ENCODE measurements around the gene NFX1. TPM values are rescaled to one million over a fixed set of nuclear protein-coding genes. Genes with fewer than 3 reads are reported as not detected.

The NFX1 gene
- total and polyA plus RNA-seq, 2 donors (not counting 1 experiment from before 2014, with no cell fraction given), result 67.6 to 76.3 TPM

GRCh38 chr9:33297432-33297831 is 7.1 kb downstream of the NFX1 start:
- CTCF ChIA-PET, result interaction anchor here (1.1 to 2.6 kb wide), 4 partner anchors 10 to 176 kb away, joined by 3 to 25 read pairs (median 6); partner anchors contain the start of gene NOL6
- 0% methylated on average over 1 of the region's 1 CpG for WGBS (ENCODE audit: insufficient coverage)
- H3K36me3 ChIP-seq (replicated peaks in 1 of 2; ENCODE audit: control extremely low read depth in 1 of 2, control insufficient read depth in 1 of 2, extremely low read depth in 1 of 2, insufficient read depth in 2 of 2, low read length in 1 of 2), result peaks cover 0 to 70% of the 10 kb centered on the region in 2 experiments
- POLR2A ChIA-PET, result interaction anchor here (0.8 to 2.2 kb wide), 5 partner anchors 10 to 271 kb away, joined by 3 to 27 read pairs (median 4); partner anchors contain the start of genes B4GALT1, BAG1, CHMP5 and SMU1
- intact Hi-C loops (cut with micrococcal nuclease), result loop anchor here (1.0 to 10.0 kb wide), 5 partner anchors 10 to 743 kb away; partner anchors contain the start of genes B4GALT1, SMIM27, SMU1 and TOPORS
- Mint-ChIP-seq H3K4me3 (peak overlapping the region; percentile 62), H3K9me3 (ENCODE audit: insufficient read depth) (no peaks in the 10 kb centered on the region), H3K27ac (peak overlapping the region; percentile 94), H3K4me1 (peaks cover 78% of the 10 kb centered on the region), H3K27me3 (no peaks in the 10 kb centered on the region)
- peaks cover 5% of the 10 kb centered on the region for H4K20me1 ChIP-seq (ENCODE audit: control insufficient read depth, insufficient read depth, low read length, poor library complexity, severe bottlenecking)
- peak overlapping the region in 1 of 5 experiments; percentile 21 for H3K4me3 ChIP-seq (ENCODE audit: control extremely low read depth in 1 of 5, extremely low read depth in 1 of 5, insufficient read depth in 1 of 5, low read depth in 2 of 5, low read length in 4 of 5)
- H3K27ac ChIP-seq (ENCODE audit: low read length in 2 of 2), result peak overlapping the region; percentile 81 to 85
- ATAC-seq (ENCODE audit: low read depth) (peak; percentile 94), DNase-seq (peak; percentile 91)
- H3K4me1 ChIP-seq (ENCODE audit: control insufficient read depth in 2 of 2, insufficient read depth in 2 of 2, low read length in 2 of 2), result peaks cover 60 to 66% of the 10 kb centered on the region in 2 donors
- no peak for TF ChIP-seq CTCF (IDR thresholded peaks at IDR 0.05)
- no peak for TF ChIP-seq EZH2 (IDR thresholded peaks at IDR 0.05; ENCODE audit: borderline replicate concordance, insufficient read depth, low read depth, low read length, poor library complexity, severe bottlenecking)
- peak overlapping the region; percentile 49 for H3K4me2 ChIP-seq (replicated peaks; ENCODE audit: low read depth, low read length, poor library complexity, severe bottlenecking)
- H3K9ac ChIP-seq (ENCODE audit: low read length), result peak overlapping the region; percentile 28
- H2AFZ ChIP-seq (ENCODE audit: insufficient read depth, low read depth, low read length, poor library complexity, severe bottlenecking), result peak overlapping the region; percentile 26
- peaks cover 89% of the 10 kb centered on the region for H3K79me2 ChIP-seq (ENCODE audit: control insufficient read depth, insufficient read depth, low read length)
- no peaks in the 10 kb centered on the region for H3K9me3 ChIP-seq (ENCODE audit: control extremely low read depth in 1 of 3, control insufficient read depth in 2 of 3, insufficient read depth in 1 of 3, low read length in 2 of 3)
- no peaks in the 10 kb centered on the region for H3K27me3 ChIP-seq (replicated peaks in 1 of 4; ENCODE audit: control extremely low read depth in 1 of 4, control insufficient read depth in 3 of 4, insufficient read depth in 4 of 4, low read length in 3 of 4)

- Mint-ChIP-seq H3K4me1 (peaks cover 53% of the 10 kb centered on the region), H3K9me3 (ENCODE audit: insufficient read depth) (no peaks in the 10 kb centered on the region), H3K27ac (peak overlapping the region; percentile 83), H3K4me3 (no peak overlapping the region), H3K27me3 (no peaks in the 10 kb centered on the region)
- H2AFZ ChIP-seq (ENCODE audit: insufficient read depth, low read depth, low read length, poor library complexity, severe bottlenecking), result no peak overlapping the region
- H3K4me1 ChIP-seq (ENCODE audit: control insufficient read depth in 2 of 2, insufficient read depth in 2 of 2, low read length in 2 of 2), result peaks cover 40 to 48% of the 10 kb centered on the region in 2 donors
- no CpG with 5 or more reads among the region's 2 CpGs for WGBS (ENCODE audit: insufficient coverage)
- intact Hi-C loops (cut with micrococcal nuclease), result no loop called here
- ATAC-seq (ENCODE audit: low read depth) (no peak), DNase-seq (no peak)
- H3K9me3 ChIP-seq (ENCODE audit: control extremely low read depth in 1 of 3, control insufficient read depth in 2 of 3, insufficient read depth in 1 of 3, low read length in 2 of 3), result no peaks in the 10 kb centered on the region
- H3K27me3 ChIP-seq (replicated peaks in 1 of 4; ENCODE audit: control extremely low read depth in 1 of 4, control insufficient read depth in 3 of 4, insufficient read depth in 4 of 4, low read length in 3 of 4), result no peaks in the 10 kb centered on the region
- no peak for TF ChIP-seq CTCF (IDR thresholded peaks at IDR 0.05)
- TF ChIP-seq EZH2 (IDR thresholded peaks at IDR 0.05; ENCODE audit: borderline replicate concordance, insufficient read depth, low read depth, low read length, poor library complexity, severe bottlenecking), result no peak
- peaks cover 7 to 73% of the 10 kb centered on the region in 2 experiments for H3K36me3 ChIP-seq (replicated peaks in 1 of 2; ENCODE audit: control extremely low read depth in 1 of 2, control insufficient read depth in 1 of 2, extremely low read depth in 1 of 2, insufficient read depth in 2 of 2, low read length in 1 of 2)
- ChIA-PET POLR2A (interaction anchor here (0.6 to 1.2 kb wide), 2 partner anchors 11 to 260 kb away, joined by 6 to 11 read pairs; partner anchors contain the start of gene NFX1), CTCF (interaction anchor here (0.8 to 5.4 kb wide), 2 partner anchors 13 to 16 kb away, joined by 3 to 26 read pairs; no protein-coding TSS in a partner anchor)
- H3K9ac ChIP-seq (ENCODE audit: low read length), result no peak overlapping the region
- peaks cover 22% of the 10 kb centered on the region for H4K20me1 ChIP-seq (ENCODE audit: control insufficient read depth, insufficient read depth, low read length, poor library complexity, severe bottlenecking)
- peaks cover 88% of the 10 kb centered on the region for H3K79me2 ChIP-seq (ENCODE audit: control insufficient read depth, insufficient read depth, low read length)
- peak overlapping the region; percentile 18 to 50 for H3K27ac ChIP-seq (ENCODE audit: low read length in 2 of 2)
- no peak overlapping the region for H3K4me2 ChIP-seq (replicated peaks; ENCODE audit: low read depth, low read length, poor library complexity, severe bottlenecking)
- no peak overlapping the region for H3K4me3 ChIP-seq (ENCODE audit: control extremely low read depth in 1 of 5, extremely low read depth in 1 of 5, insufficient read depth in 1 of 5, low read depth in 2 of 5, low read length in 4 of 5)
Measured at GRCh38 chr9:33300546-33300945, 10.2 kb downstream of the NFX1 start.
